ENCODE measurements around the gene AARS2.

AARS2 gene

DNA sequence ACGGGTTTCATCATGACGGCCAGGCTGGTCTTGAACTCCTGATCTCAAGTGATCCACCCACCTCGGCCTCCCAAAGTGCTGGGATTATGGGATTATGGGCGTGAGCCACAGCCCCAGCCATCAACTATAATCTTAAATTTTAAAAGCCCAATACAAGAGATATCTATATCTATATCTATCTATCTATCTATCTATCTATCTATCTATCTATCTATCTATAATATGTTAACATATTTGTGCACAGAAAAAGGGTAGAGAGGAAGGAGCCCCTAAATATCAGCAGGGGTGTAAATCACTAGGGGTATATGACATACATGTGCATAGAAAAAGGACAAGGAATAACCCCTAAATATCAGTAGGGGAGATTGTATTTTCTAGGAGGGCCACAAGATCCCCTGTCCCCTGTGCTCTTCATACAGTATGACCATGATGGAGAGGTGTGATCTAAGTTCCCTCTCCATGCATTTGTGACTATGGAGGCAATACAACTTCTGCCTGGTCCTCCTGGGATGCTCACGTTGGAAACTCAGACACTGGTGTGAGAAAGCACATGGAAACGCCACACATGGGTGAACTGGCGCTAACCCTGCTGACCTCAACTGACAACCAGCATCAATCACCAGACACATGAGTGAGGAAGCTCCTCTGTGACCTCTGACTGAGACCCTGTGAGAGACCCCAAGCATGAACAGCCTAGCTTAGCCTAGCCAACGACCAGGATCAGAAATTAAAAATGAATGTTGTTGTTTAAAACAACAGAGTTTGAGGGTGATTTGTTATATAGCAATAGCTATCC, 28.1 kb upstream of the AARS2 start:
- Mint-ChIP-seq H3K27me3 (ENCODE audit: low read depth) (peaks cover 23% of the 10 kb centered on the region), H3K36me3 (ENCODE audit: low read depth) (no peaks in the 10 kb centered on the region), H3K9me3 (no peaks in the 10 kb centered on the region), H3K4me3 (no peak overlapping the region), H3K4me1 (peaks cover 6% of the 10 kb centered on the region), H3K27ac (no peak overlapping the region)
- TF ChIP-seq, protein P1, sequence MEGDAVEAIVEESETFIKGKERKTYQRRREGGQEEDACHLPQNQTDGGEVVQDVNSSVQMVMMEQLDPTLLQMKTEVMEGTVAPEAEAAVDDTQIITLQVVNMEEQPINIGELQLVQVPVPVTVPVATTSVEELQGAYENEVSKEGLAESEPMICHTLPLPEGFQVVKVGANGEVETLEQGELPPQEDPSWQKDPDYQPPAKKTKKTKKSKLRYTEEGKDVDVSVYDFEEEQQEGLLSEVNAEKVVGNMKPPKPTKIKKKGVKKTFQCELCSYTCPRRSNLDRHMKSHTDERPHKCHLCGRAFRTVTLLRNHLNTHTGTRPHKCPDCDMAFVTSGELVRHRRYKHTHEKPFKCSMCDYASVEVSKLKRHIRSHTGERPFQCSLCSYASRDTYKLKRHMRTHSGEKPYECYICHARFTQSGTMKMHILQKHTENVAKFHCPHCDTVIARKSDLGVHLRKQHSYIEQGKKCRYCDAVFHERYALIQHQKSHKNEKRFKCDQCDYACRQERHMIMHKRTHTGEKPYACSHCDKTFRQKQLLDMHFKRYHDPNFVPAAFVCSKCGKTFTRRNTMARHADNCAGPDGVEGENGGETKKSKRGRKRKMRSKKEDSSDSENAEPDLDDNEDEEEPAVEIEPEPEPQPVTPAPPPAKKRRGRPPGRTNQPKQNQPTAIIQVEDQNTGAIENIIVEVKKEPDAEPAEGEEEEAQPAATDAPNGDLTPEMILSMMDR (IDR thresholded peaks at IDR 0.05; ENCODE audit: unreplicated experiment in 3 of 3) = no peak

DNA sequence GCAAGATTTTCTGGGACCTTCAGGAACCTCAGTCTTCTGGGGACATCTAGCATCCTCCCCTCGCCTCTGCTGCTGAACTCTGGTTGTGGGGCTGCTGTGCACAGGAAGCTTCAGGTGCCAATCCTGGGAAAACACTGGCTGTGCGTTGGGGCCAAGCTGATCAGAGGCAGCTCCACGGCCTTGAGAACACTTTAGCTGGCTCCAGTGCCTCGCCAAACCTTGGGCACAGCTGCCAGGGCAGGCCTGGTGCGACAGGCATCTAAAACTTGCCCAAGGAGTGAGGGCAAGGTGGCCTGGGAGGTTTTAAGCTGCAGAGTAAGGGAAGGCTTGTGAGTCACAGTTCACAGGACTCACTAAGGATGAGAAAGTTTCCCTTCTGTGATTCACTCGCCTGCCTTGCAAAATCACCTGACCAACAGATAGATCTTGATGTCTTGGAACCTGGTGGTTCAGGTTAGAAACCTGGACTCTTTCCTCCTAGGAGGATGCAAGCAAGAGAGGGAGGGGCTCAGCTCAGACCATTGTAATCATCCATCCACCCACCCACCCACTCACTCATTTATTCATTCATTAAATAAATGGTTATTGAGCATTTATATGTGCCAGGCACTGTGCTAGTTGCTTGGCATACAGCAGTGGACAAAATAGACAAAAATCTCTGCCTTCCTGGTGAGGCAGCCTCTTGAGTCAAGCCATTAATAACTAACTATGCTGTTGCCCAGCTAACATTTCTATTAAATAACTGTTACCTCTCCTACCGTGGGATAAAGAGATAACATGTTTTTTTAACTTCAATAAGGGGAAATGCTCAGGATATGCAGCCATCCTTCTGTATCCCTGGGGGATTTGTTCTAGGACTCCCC, 26.8 kb upstream of the AARS2 start:
- Mint-ChIP-seq H3K27ac (no peak overlapping the region), H3K9me3 (no peaks in the 10 kb centered on the region), H3K27me3 (ENCODE audit: low read depth) (peaks cover 28% of the 10 kb centered on the region), H3K36me3 (ENCODE audit: low read depth) (no peaks in the 10 kb centered on the region), H3K4me1 (peaks cover 6% of the 10 kb centered on the region), H3K4me3 (no peak overlapping the region)
- TF ChIP-seq, protein P1 (IDR thresholded peaks at IDR 0.05; ENCODE audit: unreplicated experiment in 3 of 3) = no peak

DNA sequence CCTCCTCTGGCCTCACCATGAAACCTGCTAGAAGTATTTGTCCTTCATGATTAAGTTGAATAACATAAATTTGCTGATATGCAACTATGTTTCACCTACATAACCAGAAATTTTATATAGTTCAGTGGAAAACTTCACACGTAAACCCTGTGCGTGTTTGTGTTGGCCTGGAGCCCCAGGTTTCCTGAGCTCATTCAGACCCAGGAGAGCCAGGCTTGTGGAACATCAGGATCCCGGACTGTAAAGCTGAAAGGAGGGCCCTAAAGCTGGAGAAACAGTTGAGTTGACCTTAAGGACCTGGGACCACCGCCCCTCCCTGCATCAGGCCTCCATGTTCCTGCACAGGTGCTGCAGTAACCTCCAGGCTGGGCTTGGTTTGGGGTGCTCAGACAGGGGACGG, 26.2 kb upstream of the AARS2 start:
- H3K27me3 Mint-ChIP-seq (ENCODE audit: low read depth) = peaks cover 28% of the 10 kb centered on the region
- TF ChIP-seq, protein P1 (IDR thresholded peaks at IDR 0.05; ENCODE audit: unreplicated experiment in 3 of 3) = no peak
- H3K27ac Mint-ChIP-seq = no peak overlapping the region
- peaks cover 6% of the 10 kb centered on the region for H3K4me1 Mint-ChIP-seq
- H3K9me3 Mint-ChIP-seq = no peaks in the 10 kb centered on the region
- H3K36me3 Mint-ChIP-seq (ENCODE audit: low read depth) = no peaks in the 10 kb centered on the region
- H3K4me3 Mint-ChIP-seq = no peak overlapping the region

DNA sequence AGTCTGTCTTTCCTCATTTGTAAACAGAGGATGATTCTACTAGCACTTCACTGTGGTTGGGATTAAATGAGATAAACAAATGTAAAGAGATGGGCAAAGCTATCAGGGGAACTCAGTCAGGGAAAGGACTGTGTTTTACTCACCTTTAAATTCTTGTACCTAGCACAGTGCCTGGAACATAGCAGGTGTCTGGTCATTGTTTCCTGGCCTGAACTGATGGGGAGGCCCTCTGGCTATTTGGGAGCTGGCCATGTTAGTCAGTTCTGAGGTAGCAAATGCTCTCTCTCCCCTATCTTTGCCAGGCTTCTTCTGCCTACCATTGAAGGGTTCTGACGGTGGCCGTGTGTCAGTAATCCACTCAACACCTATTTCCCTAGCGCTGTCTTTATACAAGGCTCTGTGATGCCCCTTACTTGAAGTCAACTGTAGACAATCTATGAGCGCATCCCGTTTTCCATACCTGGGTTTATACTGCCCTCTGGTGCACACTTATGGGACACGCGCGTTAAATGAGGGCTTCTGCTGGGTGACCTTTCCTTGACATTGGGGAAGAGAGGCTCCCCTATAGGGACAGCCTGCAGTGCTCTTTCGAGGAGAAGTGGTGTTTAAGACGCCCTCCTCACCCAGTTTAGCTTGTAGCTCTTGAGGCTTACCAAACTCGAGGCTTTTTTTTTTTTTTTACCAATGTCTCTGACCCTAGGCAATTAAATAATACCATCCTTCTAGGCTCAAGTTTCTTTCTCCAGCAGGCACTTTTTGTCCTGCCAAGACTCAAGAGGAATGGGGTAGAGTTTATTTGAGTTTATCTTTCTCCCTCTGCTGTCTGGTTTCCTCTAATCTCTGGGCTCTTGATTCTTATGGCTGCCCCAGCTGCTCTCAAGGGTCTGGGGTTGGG, 25.3 kb upstream of the AARS2 start:
- Mint-ChIP-seq H3K27me3 (ENCODE audit: low read depth) (peaks cover 26% of the 10 kb centered on the region), H3K36me3 (ENCODE audit: low read depth) (no peaks in the 10 kb centered on the region), H3K4me1 (peaks cover 6% of the 10 kb centered on the region), H3K9me3 (no peaks in the 10 kb centered on the region), H3K27ac (no peak overlapping the region), H3K4me3 (no peak overlapping the region)
- TF ChIP-seq, protein P1 (IDR thresholded peaks at IDR 0.05; ENCODE audit: unreplicated experiment in 3 of 3) = peak; percentile 64 to 74 (median 70)

DNA sequence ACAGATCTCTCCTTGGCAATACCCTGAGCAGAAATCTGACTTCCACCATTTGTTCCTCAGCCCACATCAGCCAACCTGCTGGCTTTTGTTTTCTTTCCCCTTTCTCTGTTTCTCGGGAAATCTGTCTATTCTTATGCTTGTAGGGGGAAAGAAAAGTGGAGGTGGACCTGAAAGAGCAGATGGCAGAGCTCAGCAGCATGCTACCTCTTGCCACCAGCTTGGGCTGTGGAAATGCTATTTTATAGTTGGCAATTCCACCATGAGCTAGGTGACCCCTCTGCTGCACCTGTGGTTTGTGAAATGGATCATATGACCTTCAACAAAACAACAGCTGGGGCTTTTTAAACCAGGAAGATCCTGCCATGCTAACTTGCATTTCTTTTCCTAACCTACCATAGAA, 22.5 kb upstream of the AARS2 start:
- Mint-ChIP-seq H3K36me3 (ENCODE audit: low read depth) (no peaks in the 10 kb centered on the region), H3K4me3 (no peak overlapping the region), H3K27ac (no peak overlapping the region), H3K4me1 (peaks cover 6% of the 10 kb centered on the region), H3K9me3 (no peaks in the 10 kb centered on the region), H3K27me3 (ENCODE audit: low read depth) (peaks cover 24% of the 10 kb centered on the region)
- TF ChIP-seq, protein P1 (IDR thresholded peaks at IDR 0.05; ENCODE audit: unreplicated experiment in 3 of 3) = no peak
